ENCODE data around the gene ERC1. TPM values are rescaled to one million over a fixed set of nuclear protein-coding genes. Genes with fewer than 3 reads are reported as not detected.

ERC1 gene
- total and polyA plus RNA-seq, 7 donors, result 5.4 to 97.8 (median 34.6) TPM

- TF ChIP-seq CTCF (IDR thresholded peaks at IDR 0.05), result no peak
- peak in 3 of 4 donors; percentile 45 to 73 (median 59) for TF ChIP-seq POLR2AphosphoS5 (IDR thresholded peaks at IDR 0.05)
- TF ChIP-seq EP300 (IDR thresholded peaks at IDR 0.05), result peak in 1 of 4 donors; percentile 42
- Histone ChIP-seq H3K4me1 (peaks cover 0 to 39% (median 26%) of the 10 kb centered on the region in 4 donors), H3K27me3 (no peaks in the 10 kb centered on the region), H3K36me3 (no peaks in the 10 kb centered on the region), H3K27ac (peak overlapping the region in 3 of 4 donors; percentile 50 to 77 (median 72)), H3K4me3 (no peak overlapping the region), H3K9me3 (no peaks in the 10 kb centered on the region)
- DNase-seq, result no peak
- WGBS, 2 donors, result 47 to 69% methylated on average over 6 of the region's 6 CpGs
- intact Hi-C loops (cut with DNase I), result no loop called here
Observed at GRCh38 chr12:1350055-1350933, 359.3 kb downstream of the ERC1 start.

DNA sequence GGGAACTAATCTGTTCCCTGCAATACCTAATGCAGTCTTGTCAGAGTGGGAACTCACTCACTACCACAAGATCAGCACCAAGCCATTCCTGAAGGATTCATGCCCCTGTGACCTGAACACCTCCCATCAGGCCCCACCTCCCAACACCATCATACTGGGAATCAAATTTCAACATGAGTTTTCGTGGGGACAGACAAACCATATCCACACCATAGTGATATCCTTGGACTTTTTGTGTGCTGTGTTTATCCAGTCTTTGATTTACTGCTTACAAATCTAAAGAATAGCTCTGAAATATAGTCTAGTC, 359.9 kb downstream of the ERC1 start:
- no peak overlapping the region for H3K4me3 ChIP-seq
- H3K27ac ChIP-seq, result peak overlapping the region in 3 of 4 donors; percentile 50 to 77 (median 72)
- H3K9me3 ChIP-seq, result no peaks in the 10 kb centered on the region
- no peaks in the 10 kb centered on the region for H3K36me3 ChIP-seq
- intact Hi-C loops (cut with DNase I), result no loop called here
- no peaks in the 10 kb centered on the region for H3K27me3 ChIP-seq
- TF ChIP-seq CTCF (IDR thresholded peaks at IDR 0.05), result no peak
- no peak for TF ChIP-seq POLR2A (IDR thresholded peaks at IDR 0.05)
- no peak for TF ChIP-seq POLR2AphosphoS5 (IDR thresholded peaks at IDR 0.05)
- TF ChIP-seq EP300 (IDR thresholded peaks at IDR 0.05), result no peak
- peaks cover 0 to 45% (median 32%) of the 10 kb centered on the region in 4 donors for H3K4me1 ChIP-seq
- DNase-seq, result no peak
- 78 to 87% methylated on average over 1 of the region's 1 CpG for WGBS, 2 donors

GRCh38 chr12:1351926-1352325, 360.9 kb downstream of the ERC1 start:
- intact Hi-C loops (cut with DNase I), result no loop called here
- no peak overlapping the region for H3K4me3 ChIP-seq
- H3K9me3 ChIP-seq, result no peaks in the 10 kb centered on the region
- peaks cover 0 to 55% (median 41%) of the 10 kb centered on the region in 4 donors for H3K4me1 ChIP-seq
- peak overlapping the region in 2 of 4 donors; percentile 26 to 77 for H3K27ac ChIP-seq
- no peak for DNase-seq
- TF ChIP-seq POLR2AphosphoS5 (IDR thresholded peaks at IDR 0.05), result no peak
- no peak for TF ChIP-seq EP300 (IDR thresholded peaks at IDR 0.05)
- no peak for TF ChIP-seq POLR2A (IDR thresholded peaks at IDR 0.05)
- TF ChIP-seq CTCF (IDR thresholded peaks at IDR 0.05), result no peak
- H3K36me3 ChIP-seq, result no peaks in the 10 kb centered on the region
- 91 to 97% methylated on average over 2 of the region's 2 CpGs for WGBS, 2 donors
- no peaks in the 10 kb centered on the region for H3K27me3 ChIP-seq

DNA sequence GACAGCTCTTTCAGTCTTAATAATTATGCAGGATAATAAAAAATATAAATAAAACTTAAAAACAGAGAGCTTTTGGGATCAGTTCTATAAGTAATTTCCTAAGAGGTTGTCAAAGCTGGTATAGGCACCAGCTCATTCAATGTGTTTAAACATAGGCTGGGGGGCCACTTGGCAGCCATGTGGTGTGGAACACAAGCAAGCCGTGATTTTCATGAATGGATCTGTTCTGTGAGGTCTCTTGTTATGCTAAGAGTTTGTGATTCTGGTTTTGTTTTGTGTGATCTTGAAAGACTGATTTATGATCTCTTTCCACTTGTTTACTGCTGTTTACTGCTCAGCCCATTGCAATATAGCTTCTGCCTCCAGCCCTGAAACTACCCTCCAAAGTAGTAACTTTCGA, 362.4 kb downstream of the ERC1 start:
- H3K4me3 ChIP-seq, result no peak overlapping the region
- intact Hi-C loops (cut with DNase I), result no loop called here
- TF ChIP-seq POLR2A (IDR thresholded peaks at IDR 0.05) (no peak), POLR2AphosphoS5 (IDR thresholded peaks at IDR 0.05) (no peak), EP300 (IDR thresholded peaks at IDR 0.05) (no peak), CTCF (IDR thresholded peaks at IDR 0.05) (no peak)
- H3K36me3 ChIP-seq, result no peaks in the 10 kb centered on the region
- peaks cover 0 to 62% (median 47%) of the 10 kb centered on the region in 4 donors for H3K4me1 ChIP-seq
- H3K27ac ChIP-seq, result no peak overlapping the region
- H3K9me3 ChIP-seq, result no peaks in the 10 kb centered on the region
- WGBS, 2 donors, result 89 to 93% methylated on average over 2 of the region's 2 CpGs
- no peak for DNase-seq
- no peaks in the 10 kb centered on the region for H3K27me3 ChIP-seq
